GM03348 (cell line): Measurements from ENCODE around the gene CHN1.

Experiments used
- DNase-seq: peaks from one replicate; pipeline ENCODE4 v3.0.0; 2012; ENCODE audit warnings: low spot score

The CHN1 gene

DNA sequence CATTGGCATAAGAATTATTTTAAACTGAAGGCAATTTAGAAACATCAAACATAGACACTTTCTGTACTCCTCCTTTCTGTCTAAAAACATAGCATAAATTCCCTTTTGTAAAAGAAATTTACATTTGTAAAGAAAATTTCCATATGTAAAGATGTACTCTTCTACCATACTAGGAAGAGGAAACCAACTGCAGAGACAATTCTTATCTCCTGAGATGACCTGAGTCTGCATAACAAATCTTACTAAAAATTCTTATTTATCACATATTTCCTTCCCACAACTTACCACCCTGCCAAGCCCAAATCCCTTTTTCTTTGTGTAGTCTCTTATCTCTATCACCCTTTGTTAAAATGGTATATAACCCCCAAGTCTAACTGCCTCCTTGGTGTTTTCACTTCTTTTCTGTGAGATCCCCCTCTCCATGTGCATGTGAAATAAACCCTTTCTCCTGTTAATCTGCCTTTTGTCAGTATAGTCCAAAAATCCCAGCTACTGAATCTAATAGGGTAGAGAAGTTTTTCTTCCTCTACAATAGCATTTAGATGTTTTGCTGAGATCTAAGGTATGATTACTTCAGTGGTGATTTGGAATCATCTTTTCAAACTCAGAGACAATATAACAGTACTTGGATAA lies 81.0 kb downstream of the CHN1 start:
- DNase-seq = no peak

GRCh38 chr2:174919947-174920595 lies 85.1 kb downstream of the CHN1 start:
- no peak for DNase-seq

DNA sequence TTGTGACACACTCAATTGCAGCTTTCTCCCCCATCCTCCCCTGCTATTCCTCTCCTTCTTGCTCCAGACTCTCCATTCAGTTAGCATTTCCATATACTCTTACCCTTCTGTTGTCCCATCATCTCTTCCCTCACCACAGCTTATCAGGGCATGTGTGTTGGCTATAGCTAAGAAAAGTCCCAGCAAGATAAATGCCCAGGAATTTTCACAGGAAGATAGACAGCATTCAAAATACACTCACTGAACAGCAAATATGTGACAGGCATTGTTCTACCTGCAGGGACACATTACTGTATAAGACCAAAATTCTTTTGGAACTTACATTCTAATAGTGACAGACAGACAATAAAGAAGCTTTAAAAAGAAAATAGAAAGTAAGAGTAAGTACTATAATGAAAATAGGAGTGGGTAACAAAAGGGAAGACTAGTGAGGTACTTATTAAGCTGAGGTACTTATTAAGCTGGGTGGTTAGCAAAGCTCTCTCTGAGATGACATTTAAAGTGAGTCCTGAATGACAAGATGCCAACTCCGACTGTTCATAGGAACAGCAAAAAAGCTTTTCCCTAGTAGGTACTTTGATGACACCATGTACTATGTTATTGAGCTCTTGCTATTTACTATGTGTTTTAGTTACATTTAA lies 86.2 kb downstream of the CHN1 start:
- DNase-seq = no peak

DNA sequence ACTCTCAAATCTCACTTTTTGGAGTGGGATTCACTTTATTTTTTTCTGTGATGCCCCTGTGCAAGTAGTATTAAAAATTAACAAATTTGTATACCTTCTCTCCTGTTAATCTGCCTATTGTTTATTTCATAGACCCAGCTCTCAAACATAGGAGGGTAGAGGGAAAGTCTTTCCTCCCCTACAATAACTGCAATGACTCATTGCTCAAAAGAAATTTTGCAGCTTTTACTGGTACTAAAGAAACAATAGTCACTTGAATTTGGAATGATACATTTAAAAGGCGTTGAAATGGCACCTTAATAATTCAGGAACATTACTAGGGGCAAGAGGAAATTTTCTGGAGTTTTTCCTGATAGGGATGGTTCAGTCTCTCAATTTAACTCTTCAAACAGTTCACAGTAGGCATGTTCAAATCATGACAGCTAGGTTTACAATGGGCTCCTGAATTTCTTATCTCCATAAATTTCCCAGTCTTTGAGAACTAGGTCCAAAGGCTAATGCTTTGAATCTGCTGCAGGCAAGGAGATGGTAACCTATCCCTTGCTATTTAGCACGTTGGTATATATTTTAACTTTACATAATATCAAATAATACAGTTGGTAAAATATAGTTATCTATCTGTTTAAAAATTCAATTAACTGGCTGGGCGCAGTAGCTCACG lies 88.8 kb downstream of the CHN1 start:
- no peak for DNase-seq

- no peak for DNase-seq
Observed at GRCh38 chr2:174914853-174915760, 90.1 kb downstream of the CHN1 start.

- DNase-seq = no peak
Observed at GRCh38 chr2:174908284-174908683, 96.9 kb downstream of the CHN1 start.

DNA sequence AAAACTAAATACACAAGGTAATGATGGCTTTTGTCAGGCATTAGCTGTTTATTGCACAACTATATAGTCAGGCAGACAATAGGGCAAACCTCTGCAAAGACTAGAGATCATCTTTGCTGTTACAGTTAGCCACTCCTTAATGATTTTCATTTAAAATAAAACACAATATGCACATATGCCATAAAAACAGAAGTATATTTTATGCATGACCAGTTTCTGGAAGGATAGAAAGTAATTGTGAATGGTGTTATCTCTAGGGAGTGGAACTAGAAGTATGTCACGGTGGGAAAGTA lies 102.0 kb downstream of the CHN1 start:
- DNase-seq = no peak

DNA sequence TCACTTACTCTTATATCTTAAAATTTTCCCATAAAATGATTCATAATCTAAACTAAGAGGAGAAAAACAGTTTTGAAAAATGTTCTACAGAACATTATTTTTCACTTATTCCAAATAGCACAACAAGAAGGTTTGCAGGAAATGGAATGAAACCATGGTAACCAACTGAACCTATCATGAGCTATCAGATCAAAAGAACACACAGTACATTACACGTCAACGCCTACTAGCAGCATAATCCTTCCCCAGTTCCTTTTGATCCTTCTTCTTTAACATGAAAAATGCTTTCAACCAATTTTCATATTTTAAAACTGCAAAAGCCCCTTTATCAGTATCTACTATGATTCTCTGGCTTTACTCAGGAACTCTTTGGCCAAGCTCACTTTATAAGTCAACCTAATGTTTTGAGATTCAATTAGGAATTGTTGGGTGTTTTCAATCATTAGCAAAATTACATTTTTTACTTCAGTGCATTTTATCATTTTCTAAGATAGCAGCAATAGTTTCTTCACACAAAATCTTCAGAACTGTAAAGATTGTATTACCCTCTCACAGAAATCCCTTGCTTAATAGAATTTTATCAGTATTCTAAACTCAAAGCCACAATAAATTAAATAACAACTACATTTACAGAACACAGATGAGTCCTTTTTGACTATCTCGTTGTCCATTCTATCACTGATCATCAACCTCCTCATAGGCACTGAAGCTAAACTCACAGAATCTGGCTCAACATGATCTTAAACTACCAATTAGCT lies 102.5 kb downstream of the CHN1 start:
- no peak for DNase-seq

GRCh38 chr2:174901075-174901474 lies 104.1 kb downstream of the CHN1 start:
- peak; percentile 67 for DNase-seq

GRCh38 chr2:174897286-174897685 lies 107.9 kb downstream of the CHN1 start:
- DNase-seq = no peak

GRCh38 chr2:174893018-174893417 lies 112.2 kb downstream of the CHN1 start:
- no peak for DNase-seq

GRCh38 chr2:174892546-174892945 lies 112.6 kb downstream of the CHN1 start:
- no peak for DNase-seq

GRCh38 chr2:174888646-174889271 lies 116.4 kb downstream of the CHN1 start:
- DNase-seq = no peak

DNA sequence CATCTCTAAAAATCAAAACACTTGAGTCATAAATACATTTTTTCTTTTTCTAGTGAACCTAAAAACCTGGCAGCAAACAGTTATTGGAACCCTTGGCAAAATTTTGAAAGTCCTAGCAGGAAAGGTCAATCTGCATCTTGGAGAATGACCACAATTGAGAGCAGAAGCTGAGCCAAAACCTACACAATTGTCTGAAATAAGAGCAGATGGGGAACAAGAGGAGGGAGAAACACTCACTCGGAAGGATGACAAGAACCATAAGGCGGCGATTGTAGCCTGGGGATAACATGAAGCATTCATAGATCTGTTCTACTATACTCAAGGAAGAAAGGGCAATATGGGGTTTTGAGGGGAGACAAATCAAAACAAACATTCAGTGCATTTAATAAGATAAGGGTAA lies 117.0 kb downstream of the CHN1 start:
- no peak for DNase-seq

DNA sequence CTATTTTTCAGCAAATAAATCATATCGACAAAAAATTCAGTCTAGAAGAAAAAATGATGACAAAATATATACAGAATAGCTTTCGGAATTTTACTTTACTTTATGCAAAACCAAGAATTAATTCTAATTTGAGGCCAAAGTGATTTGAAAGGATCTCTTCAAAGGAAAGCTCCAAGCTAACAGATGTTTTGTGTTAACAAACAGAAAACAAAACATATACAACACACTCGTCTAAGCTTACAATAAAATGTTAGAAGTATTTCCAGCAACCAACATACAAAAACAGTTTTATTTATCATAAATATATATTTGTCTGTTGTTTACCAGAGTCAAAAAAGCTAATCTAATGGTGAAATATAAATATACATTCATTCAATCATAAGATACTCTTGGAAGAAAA lies 122.8 kb downstream of the CHN1 start:
- no peak for DNase-seq

- no peak for DNase-seq
Observed at GRCh38 chr2:174881678-174882077, 123.5 kb downstream of the CHN1 start.

- peak; percentile 30 for DNase-seq
Observed at GRCh38 chr2:174878537-174879147, 126.5 kb downstream of the CHN1 start.

- no peak for DNase-seq
Observed at GRCh38 chr2:174877751-174878150, 127.4 kb downstream of the CHN1 start.

- no peak for DNase-seq
Observed at GRCh38 chr2:174877301-174877700, 127.9 kb downstream of the CHN1 start.

- no peak for DNase-seq
Observed at GRCh38 chr2:174874085-174874484, 131.1 kb downstream of the CHN1 start.

GRCh38 chr2:174873471-174873870 lies 131.7 kb downstream of the CHN1 start:
- peak; percentile 44 for DNase-seq
